ENCODE measurements around the gene THBS4. TPM values are rescaled to one million over a fixed set of nuclear protein-coding genes. Genes with fewer than 3 reads are reported as not detected.

The THBS4 gene
- polyA plus RNA-seq, 1 donor from 2014 or later: 6.3 TPM

- H3K4me2 ChIP-seq (ENCODE audit: low read length): no peak overlapping the region
- no peaks in the 10 kb centered on the region for H3K9me2 ChIP-seq (ENCODE audit: insufficient read depth, low read length)
Observed at GRCh38 chr5:80093796-80094195, 58.6 kb downstream of the THBS4 start.

GRCh38 chr5:80094236-80094738, 59.1 kb downstream of the THBS4 start:
- H3K27me3 ChIP-seq (ENCODE audit: insufficient read depth, low read depth, low read length): no peaks in the 10 kb centered on the region
- no peak overlapping the region for H3K9ac ChIP-seq (ENCODE audit: low read length)
- H3K36me3 ChIP-seq (ENCODE audit: insufficient read depth, low read length): no peaks in the 10 kb centered on the region
- H3K79me2 ChIP-seq (replicated peaks; ENCODE audit: insufficient read depth, low read length): no peaks in the 10 kb centered on the region
- H3K4me2 ChIP-seq (ENCODE audit: low read length): no peak overlapping the region
- H4K20me1 ChIP-seq (ENCODE audit: insufficient read depth): no peaks in the 10 kb centered on the region
- no peak overlapping the region for H3K4me3 ChIP-seq (ENCODE audit: low read length)
- H3K9me3 ChIP-seq (ENCODE audit: low read length): no peaks in the 10 kb centered on the region
- TF ChIP-seq REST (IDR thresholded peaks at IDR 0.05; ENCODE audit: borderline replicate concordance) (no peak), EZH2 (IDR thresholded peaks at IDR 0.05; ENCODE audit: borderline replicate concordance, insufficient read depth, low read length, poor library complexity, severe bottlenecking) (no peak), TAF1 (IDR thresholded peaks at IDR 0.05; ENCODE audit: low read depth) (no peak), POLR2AphosphoS5 (IDR thresholded peaks at IDR 0.05) (no peak), EP300 (conservative IDR thresholded peaks at IDR 0.05; ENCODE audit: poor library complexity, severe bottlenecking) (no peak), SMC3 (conservative IDR thresholded peaks at IDR 0.05; ENCODE audit: poor library complexity) (no peak)
- no peak overlapping the region for H3K27ac ChIP-seq (ENCODE audit: low read length)
- H2AFZ ChIP-seq (ENCODE audit: low read depth, low read length): no peak overlapping the region
- no peaks in the 10 kb centered on the region for H3F3A ChIP-seq (ENCODE audit: insufficient read depth, low read length, poor library complexity, severe bottlenecking)
- H3K9me2 ChIP-seq (ENCODE audit: insufficient read depth, low read length): no peaks in the 10 kb centered on the region

More at GRCh38 chr5:80093796-80094195, 58.6 kb downstream of the THBS4 start:
- TF ChIP-seq EZH2 (IDR thresholded peaks at IDR 0.05; ENCODE audit: borderline replicate concordance, insufficient read depth, low read length, poor library complexity, severe bottlenecking): no peak
- TF ChIP-seq EP300 (conservative IDR thresholded peaks at IDR 0.05; ENCODE audit: poor library complexity, severe bottlenecking): no peak
- TF ChIP-seq SMC3 (conservative IDR thresholded peaks at IDR 0.05; ENCODE audit: poor library complexity): no peak
- no peak for TF ChIP-seq MXI1 (conservative IDR thresholded peaks at IDR 0.05; ENCODE audit: poor library complexity, severe bottlenecking)
- no peak for TF ChIP-seq CTCF (IDR thresholded peaks at IDR 0.05; ENCODE audit: poor library complexity, severe bottlenecking)
- TF ChIP-seq POLR2AphosphoS5 (IDR thresholded peaks at IDR 0.05): no peak
- no peak for TF ChIP-seq RAD21 (conservative IDR thresholded peaks at IDR 0.05)
- no peak for TF ChIP-seq TAF1 (IDR thresholded peaks at IDR 0.05; ENCODE audit: low read depth)
- TF ChIP-seq REST (IDR thresholded peaks at IDR 0.05; ENCODE audit: borderline replicate concordance): no peak
- Histone ChIP-seq H3K9me3 (ENCODE audit: low read length) (no peaks in the 10 kb centered on the region), H3K4me3 (ENCODE audit: low read length) (no peak overlapping the region), H3F3A (ENCODE audit: insufficient read depth, low read length, poor library complexity, severe bottlenecking) (no peaks in the 10 kb centered on the region), H3K27ac (ENCODE audit: low read length) (no peak overlapping the region), H3K27me3 (ENCODE audit: insufficient read depth, low read depth, low read length) (no peaks in the 10 kb centered on the region), H3K9ac (ENCODE audit: low read length) (no peak overlapping the region), H3K79me2 (replicated peaks; ENCODE audit: insufficient read depth, low read length) (no peaks in the 10 kb centered on the region), H4K20me1 (ENCODE audit: insufficient read depth) (no peaks in the 10 kb centered on the region), H3K36me3 (ENCODE audit: insufficient read depth, low read length) (no peaks in the 10 kb centered on the region), H2AFZ (ENCODE audit: low read depth, low read length) (no peak overlapping the region)
